Posterior cingulate gyrus (tissue), 11 donors: Measurements from ENCODE around the gene ASPHD1.
A peak's percentile ranks its signal among the peaks of the same experiment; 100 is the strongest.
"Not testable (repeated sequence)": the region's sequence is repeated elsewhere in the genome, so short reads cannot be mapped to it uniquely, and the experiment has no call there.

Experiments
- DNase-seq, 10 donors: peaks; one replicate each; pipeline versions ENCODE4 v3.0.0 to v3.0.0-alpha.2; 2020 to 2021; ENCODE audit warnings: mixed read lengths in 3 of 10
- intact Hi-C: fragments of 100-400 bp; cut with DNase I; formaldehyde crosslinking; loops from one replicate; pipeline ENCODE4 v1.15.1; 2023

The ASPHD1 gene

DNA sequence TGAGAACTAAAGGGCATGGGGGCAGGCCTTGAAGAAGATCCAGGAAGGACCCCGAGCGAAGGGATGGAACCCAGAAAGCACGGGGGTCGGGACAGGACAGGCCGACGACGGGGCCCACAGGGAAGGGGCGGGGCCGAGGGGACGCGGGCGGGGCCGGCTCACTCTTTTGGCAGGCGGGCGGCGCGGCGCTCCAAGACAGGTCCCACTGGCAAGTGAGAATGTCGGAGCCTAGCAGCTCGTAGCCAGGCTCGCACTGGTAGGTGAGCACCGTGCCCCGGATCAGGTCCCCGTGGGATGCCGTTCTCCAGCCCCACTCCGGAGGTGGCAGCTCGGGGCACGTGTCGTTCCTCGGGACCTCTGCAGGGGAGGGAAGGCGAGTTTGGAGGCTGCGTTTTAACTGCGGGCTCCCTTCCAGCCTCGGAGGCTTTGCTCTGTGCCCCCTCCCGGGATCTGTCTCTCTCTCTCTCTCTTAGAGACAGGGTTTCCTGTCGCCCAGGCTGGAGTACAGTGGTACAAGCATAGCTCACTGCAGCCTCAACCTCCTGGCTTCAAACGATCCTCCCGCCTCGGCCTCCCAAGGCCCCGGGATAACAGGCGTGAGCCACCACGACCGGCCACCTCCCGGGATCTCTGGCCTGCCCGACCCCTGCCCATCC, 23.6 kb upstream of the ASPHD1 start:
- DNase-seq, result no peak
- intact Hi-C loops, result no loop called here

DNA sequence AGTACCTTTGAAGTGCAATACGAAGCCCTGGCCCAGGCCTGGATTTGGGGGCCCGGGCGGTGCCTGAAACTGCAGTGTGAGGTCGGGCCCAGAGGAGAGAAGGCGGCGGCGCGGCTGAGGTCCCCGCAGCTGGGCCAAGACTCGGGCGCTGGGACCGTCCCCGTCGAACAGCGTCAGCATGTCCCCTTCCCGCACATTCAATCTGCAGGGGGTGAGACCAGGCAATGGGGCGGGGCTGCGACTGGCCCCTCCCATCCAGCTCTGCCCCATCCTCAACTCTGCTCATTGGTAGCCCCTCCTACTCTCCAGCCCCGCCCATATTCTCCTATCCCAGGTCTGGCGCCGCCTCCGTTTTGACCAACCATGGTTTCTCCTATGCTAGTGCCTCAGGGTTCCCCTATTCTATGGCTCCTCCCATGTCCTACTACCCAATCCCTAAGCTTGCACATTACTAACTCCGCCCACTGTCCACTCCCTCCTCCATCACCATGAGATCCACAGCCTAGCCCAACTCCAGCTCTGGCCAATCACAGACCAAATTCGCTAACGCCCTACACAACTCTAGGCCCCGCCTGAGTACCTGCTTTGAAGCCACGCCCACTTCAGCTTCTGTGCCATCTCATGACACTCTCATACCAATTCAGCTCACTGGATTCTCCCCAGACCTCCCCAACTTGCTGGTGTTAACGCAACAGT, 22.9 kb upstream of the ASPHD1 start:
- intact Hi-C loops, result no loop called here
- DNase-seq, result peak in 4 of 10 donors; percentile 53 to 90 (median 74)

- no peak for DNase-seq
- intact Hi-C loops, result no loop called here
Measured at GRCh38 chr16:29878172-29878571, 22.1 kb upstream of the ASPHD1 start.

GRCh38 chr16:29881050-29881449, 19.2 kb upstream of the ASPHD1 start:
- no peak for DNase-seq
- intact Hi-C loops, result no loop called here

DNA sequence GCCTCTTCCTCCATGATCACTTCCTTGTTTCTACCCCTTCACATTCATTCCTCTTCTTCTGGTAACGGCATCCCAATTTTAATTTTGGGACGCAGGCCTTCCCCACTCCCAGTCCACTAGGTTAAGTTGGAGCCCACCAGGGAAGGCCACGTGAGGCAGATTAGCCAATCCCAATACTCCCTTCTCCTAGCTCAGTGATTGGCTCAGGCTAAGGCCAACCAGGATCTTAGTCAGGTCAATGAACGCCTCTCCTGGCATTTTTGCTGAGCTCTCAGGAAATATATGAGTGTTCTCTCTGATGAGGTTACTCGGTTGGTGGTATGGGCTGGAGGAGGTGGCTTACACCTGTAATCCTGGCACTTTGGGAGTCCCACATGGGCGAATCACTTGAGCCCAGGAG, 16.3 kb upstream of the ASPHD1 start:
- intact Hi-C loops, result no loop called here
- DNase-seq, result peak in 1 of 10 donors; percentile 7

DNA sequence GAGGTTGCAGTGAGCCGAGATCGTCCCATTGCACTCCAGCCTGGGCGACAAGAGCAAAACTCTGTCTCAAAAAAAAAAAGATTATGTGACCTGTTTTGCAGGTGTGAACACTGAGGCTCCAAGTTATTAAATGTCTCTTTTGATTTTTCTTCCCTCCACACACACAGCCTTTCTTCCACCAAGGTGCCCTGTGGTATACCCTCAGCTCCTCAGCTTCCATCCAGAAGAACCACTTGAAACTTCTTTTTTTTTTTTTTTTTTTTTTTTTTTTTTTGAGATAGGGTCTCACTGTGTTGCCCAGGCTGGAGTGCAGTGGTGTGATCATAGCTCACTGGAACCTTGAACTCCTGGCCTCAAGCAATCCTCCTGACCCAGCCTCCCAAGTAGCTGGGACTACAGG, 10.9 kb upstream of the ASPHD1 start:
- DNase-seq, result peak in 1 of 10 donors; percentile 14
- intact Hi-C loops, result not testable (repeated sequence)

DNA sequence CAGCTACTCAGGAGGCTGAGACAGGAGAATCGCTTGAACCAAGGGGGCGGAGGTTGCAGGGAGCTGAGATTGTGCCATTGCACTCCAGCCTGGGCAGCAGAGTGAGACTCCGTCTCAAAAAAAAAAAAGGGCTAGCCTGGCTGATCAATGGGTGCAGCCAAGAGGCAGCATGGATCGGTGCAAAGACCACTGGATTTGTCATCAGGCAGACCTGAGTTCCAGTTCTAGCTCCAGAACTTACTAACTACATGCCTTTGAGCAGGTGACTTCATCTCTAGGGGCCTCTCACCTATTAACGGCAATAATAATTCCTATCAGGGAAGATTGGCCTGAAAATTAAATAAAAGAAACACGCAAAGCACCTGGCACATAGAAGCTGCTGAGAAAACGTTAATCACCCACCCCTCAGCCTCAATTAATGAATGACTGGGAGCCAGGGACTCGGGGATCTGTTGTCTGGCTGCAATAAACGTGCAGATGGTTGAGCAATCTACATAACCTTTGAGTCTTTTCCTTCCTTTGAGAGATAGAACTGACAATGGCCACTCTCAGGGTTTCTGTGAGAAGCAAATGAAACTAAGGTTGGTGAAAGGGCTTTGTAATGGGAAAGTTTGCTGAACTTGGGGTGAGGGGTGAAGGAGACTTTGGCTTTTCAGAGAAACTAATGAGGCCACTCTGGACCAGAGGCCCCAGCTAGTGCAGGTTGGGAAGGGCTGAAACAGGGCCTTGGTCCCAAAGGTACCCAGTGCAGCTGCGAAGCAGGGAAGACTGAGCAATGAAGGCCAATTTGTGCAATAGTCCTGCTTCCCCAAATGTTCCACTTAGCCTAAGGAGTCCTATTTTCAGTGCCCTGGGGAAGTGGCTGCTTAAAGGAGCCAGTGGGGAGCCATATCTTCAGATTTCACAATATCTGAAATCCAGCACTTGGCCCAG, 8.5 kb upstream of the ASPHD1 start:
- DNase-seq, result peak in 1 of 10 donors; percentile 33
- intact Hi-C loops, result no loop called here

- no peak for DNase-seq
- intact Hi-C loops, result no loop called here
Measured at GRCh38 chr16:29892458-29892813, 7.9 kb upstream of the ASPHD1 start.

DNA sequence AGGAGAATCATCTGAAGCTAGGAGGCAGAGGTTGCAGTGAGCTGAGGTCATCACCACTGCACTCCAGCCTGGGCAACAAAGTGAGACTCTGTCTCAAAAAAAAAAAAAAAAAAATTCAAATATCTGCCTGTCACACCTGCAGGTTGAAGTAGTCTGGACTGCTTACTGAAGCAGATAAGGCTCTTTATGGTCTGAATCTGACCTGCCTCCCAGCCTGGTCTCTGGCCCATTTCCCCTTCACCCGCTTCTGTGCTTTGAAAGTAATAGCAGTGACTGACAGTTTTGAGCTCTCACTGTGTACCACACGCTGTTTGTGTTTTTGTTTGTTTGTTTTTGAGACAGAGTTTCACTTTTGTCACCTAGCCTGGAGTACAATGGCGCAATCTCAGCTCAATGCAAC, 6.7 kb upstream of the ASPHD1 start:
- peak in 1 of 10 donors; percentile 1 for DNase-seq
- intact Hi-C loops, result no loop called here

DNA sequence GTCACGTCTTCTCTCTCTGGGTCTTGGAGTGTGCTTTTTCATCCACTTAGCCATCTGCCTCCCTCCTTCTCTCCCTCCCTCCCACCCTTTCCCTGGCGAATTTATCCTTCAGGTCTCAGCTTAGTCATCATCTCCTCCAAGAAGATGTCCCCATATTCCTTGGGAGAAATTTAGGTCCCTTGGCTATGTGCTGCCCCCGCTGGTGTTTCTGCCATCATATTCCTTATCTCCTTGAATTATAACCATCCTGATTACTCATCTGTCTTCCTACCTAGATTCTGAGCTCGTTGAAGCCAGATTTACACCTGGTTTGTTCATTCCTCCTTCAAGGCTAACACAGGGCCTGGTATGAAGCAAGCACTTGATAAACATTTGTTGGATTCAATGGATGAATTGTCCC, 5.9 kb upstream of the ASPHD1 start:
- DNase-seq, result peak in 1 of 10 donors; percentile 66
- intact Hi-C loops, result no loop called here

- DNase-seq, result peak in 2 of 10 donors; percentile 33 to 62
- intact Hi-C loops, result no loop called here
Measured at GRCh38 chr16:29896841-29897240, 3.4 kb upstream of the ASPHD1 start.

DNA sequence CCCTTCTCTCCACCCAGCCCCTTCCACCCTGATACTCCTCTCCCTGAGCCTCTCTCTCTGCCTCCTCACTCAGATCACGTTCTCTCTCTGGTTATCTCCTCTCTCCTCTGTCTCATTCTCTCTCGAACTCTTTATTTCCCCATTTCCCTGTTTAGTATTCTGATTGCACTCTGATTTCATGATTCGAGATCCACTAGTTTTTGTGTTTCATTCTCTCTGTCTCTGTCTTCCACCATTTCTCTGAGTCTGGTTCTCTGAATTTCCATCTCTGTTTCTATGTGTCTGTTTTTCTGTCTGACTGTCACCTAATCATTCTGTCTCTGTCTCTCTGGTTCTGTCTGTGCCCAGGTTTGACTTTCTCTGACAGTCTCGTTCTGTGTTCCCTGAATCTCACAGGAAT, 3.0 kb upstream of the ASPHD1 start:
- intact Hi-C loops, result no loop called here
- DNase-seq, result no peak

DNA sequence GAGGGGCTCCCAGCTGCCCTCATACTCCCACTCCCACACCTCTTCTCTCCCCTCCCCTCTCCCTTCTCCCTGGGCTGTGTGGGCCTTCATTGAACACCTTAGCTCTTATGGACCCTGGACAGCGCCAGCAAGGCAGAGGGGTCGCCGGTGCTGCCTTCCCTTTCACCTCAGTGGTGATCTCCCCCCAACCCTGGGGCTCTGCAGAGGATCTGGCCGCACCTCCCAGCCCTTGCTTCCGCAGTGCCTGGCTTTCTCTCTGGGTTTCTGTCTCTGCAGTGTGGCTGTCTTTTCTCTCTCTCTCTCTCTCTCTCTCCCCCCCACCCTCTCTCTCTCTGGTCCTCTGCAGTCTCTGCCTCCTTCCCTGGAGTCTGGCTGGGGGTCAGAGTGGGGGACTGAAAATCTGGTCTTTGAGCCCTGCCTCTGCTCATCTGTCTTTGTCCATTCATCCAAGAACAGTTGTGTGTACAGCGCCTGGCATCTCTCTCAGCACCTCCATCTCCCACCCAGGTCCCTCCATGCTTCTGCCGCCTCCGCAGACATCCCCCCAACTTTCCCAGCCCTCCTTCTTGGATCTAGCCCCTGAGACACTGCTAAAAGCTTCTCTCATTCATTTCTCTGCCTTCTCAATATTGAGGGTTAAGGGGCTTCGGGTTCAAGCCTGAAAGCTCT, 2.0 kb upstream of the ASPHD1 start:
- DNase-seq, result peak in 2 of 10 donors; percentile 30 to 44
- intact Hi-C loops, result loop anchor here (2.0 kb wide), 1 partner anchor 75 kb away; the partner anchor contains the start of gene TAOK2

GRCh38 chr16:29898804-29899515, 1.3 kb upstream of the ASPHD1 start:
- peak in 4 of 10 donors; percentile 32 to 91 (median 78) for DNase-seq
- intact Hi-C loops, result loop anchor here (2.0 kb wide), 1 partner anchor 74 kb away; the partner anchor contains the start of gene TAOK2

- peak; percentile 56 to 98 (median 82) for DNase-seq
- intact Hi-C loops, result loop anchor here (2.0 kb wide), 3 partner anchors 27 to 93 kb away; partner anchors contain the start of genes KCTD13, MAZ and TAOK2
Measured at GRCh38 chr16:29899516-29900101, 679 bp upstream of the ASPHD1 start, which contains the start of gene SEZ6L2. TSS of gene SEZ6L2 (minus strand) at chr16:29899550. CDS start at chr16:29899019, 531 bp downstream.

DNA sequence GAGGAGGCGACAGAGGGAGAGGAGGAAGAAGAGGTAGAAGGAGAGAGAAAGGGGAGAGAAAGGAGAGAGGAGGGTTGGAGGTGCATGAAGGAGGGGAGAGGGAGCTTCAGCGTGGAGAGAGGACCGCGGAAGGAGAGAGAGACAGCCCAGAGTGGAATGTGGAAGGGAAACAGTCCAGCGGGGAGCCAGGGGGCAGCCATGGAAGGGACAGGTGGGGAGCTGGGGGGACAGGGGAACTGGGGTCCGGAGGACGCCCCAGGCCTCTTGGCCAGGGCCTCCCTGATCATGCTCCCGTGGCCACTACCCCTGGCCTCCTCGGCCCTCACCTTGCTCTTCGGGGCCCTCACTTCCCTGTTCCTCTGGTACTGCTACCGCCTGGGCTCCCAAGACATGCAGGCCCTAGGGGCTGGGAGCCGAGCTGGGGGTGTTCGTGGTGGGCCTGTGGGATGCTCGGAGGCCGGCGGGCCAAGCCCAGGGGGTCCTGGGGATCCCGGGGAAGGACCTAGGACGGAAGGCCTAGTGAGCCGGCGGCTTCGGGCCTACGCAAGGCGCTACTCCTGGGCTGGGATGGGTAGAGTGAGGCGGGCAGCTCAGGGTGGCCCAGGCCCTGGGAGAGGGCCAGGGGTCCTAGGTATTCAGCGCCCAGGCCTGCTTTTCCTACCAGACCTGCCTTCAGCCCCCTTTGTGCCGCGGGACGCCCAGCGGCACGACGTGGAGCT, 759 bp downstream of the ASPHD1 start:
- intact Hi-C loops, result loop anchor here (2.0 kb wide), 2 partner anchors 26 to 94 kb away; partner anchors contain the start of genes KCTD13 and MAZ
- peak in 1 of 10 donors; percentile 69 for DNase-seq

DNA sequence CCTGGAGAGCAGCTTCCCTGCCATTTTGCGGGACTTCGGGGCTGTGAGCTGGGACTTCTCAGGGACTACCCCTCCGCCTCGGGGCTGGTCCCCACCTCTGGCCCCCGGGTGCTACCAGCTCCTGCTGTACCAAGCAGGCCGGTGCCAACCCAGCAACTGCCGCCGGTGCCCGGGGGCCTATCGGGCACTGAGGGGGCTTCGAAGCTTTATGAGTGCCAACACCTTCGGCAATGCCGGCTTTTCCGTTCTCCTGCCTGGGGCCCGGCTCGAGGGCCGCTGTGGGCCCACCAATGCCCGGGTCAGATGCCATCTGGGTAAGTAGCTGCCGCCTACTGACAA, 1.3 kb downstream of the ASPHD1 start:
- intact Hi-C loops, result loop anchor here (2.0 kb wide), 2 partner anchors 25 to 95 kb away; partner anchors contain the start of genes KCTD13 and MAZ
- DNase-seq, result peak in 1 of 10 donors; percentile 69

- DNase-seq, result peak in 1 of 10 donors; percentile 14
- intact Hi-C loops, result no loop called here
Measured at GRCh38 chr16:29903590-29903989, 3.3 kb downstream of the ASPHD1 start.
